Progenitor cell of endocrine pancreas (in vitro differentiated cells): ENCODE data around the gene RUNX1. TPM values are rescaled to one million over a fixed set of nuclear protein-coding genes. Genes with fewer than 3 reads are reported as not detected.
A peak's percentile ranks its signal among the peaks of the same experiment; 100 is the strongest.

Experiments used
- DNase-seq: peaks from one replicate; pipeline ENCODE4 v3.0.0; 2021; ENCODE audit warnings: low spot score; ENCODE audit not compliant: unreplicated experiment
- H3K27ac Mint-ChIP-seq: 2 replicates; pipeline ENCODE4 v1.8.0; 2021; ENCODE audit warnings: mild to moderate bottlenecking, moderate library complexity, mixed read lengths
- H3K27me3 Mint-ChIP-seq: 2 replicates; pipeline ENCODE4 v1.8.0; 2021; ENCODE audit warnings: mixed read lengths
- H3K36me3 Mint-ChIP-seq: 2 replicates; pipeline ENCODE4 v1.8.0; 2022; ENCODE audit warnings: mixed read lengths; ENCODE audit not compliant: insufficient read depth
- H3K4me1 Mint-ChIP-seq: 2 replicates; pipeline ENCODE4 v1.8.0; 2021; ENCODE audit warnings: low read depth, mixed read lengths
- H3K4me3 Mint-ChIP-seq: 2 replicates; pipeline ENCODE4 v1.8.0; 2021; ENCODE audit warnings: low read depth, mild to moderate bottlenecking, moderate library complexity, mixed read lengths
- H3K9me3 Mint-ChIP-seq: 2 replicates; pipeline ENCODE4 v1.8.0; 2021; ENCODE audit warnings: low read depth, mixed read lengths
- total RNA-seq: library from RNA; stranded (reverse); gene quantifications from 2 replicates; pipeline ENCODE4 v1.2.1, GENCODE V29; 2021
- TF ChIP-seq, protein P1 (sequence below): fragments of 200-600 bp; sonication (generic); IDR thresholded peaks from one replicate; pipeline ENCODE4 v1.5.0; 2021; ENCODE audit warnings: antibody characterized with exemption, mild to moderate bottlenecking; ENCODE audit not compliant: unreplicated experiment

Gene RUNX1
- total RNA-seq, 1 donor from 2014 or later: 7.1 TPM

DNA sequence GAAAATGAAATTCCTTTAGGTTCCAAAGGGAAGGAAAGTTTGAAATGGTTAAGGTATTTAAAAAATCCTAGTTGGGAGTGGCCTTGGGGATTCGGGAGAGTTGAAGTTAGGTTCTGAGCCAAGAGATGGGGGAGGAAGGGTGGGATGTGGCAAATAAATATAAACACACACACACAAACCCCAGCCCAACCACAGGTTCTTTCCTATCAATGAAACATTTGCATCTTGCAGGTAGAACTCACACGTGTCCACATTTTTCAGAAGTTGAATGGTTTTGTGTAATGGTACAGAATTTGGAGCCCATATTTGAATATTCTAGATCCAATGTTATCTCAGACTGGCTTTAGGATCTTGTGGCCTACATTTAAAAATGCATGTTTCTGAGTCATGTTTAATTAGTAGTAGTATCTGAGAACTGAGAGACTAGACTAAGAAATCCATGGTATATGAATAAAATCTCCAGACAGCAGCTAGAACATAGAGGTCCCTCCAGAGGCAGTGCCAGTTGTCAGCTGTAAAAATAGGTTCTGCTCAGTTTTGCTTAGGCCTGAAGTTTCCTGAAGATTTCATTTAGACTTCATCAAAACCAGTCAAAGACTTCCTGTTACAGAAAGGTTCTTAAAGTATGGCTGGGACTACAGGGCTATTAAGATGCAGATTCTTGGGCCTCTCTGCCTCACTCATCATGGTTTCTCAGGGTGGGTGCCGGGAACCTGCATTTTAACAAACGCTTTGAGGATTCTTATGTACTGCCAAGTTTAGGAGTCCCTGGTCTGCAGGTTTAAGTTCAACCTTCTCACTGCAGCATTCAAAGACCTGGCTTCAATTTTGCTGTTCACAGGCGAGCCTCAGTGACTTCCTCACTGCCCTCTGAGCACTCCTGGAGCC, 21.3 kb downstream of the RUNX1 start:
- Mint-ChIP-seq H3K4me1 (peaks cover 16% of the 10 kb centered on the region), H3K27me3 (peaks cover 38% of the 10 kb centered on the region), H3K9me3 (no peaks in the 10 kb centered on the region), H3K4me3 (no peak overlapping the region), H3K36me3 (no peaks in the 10 kb centered on the region), H3K27ac (no peak overlapping the region)
- TF ChIP-seq, protein P1, sequence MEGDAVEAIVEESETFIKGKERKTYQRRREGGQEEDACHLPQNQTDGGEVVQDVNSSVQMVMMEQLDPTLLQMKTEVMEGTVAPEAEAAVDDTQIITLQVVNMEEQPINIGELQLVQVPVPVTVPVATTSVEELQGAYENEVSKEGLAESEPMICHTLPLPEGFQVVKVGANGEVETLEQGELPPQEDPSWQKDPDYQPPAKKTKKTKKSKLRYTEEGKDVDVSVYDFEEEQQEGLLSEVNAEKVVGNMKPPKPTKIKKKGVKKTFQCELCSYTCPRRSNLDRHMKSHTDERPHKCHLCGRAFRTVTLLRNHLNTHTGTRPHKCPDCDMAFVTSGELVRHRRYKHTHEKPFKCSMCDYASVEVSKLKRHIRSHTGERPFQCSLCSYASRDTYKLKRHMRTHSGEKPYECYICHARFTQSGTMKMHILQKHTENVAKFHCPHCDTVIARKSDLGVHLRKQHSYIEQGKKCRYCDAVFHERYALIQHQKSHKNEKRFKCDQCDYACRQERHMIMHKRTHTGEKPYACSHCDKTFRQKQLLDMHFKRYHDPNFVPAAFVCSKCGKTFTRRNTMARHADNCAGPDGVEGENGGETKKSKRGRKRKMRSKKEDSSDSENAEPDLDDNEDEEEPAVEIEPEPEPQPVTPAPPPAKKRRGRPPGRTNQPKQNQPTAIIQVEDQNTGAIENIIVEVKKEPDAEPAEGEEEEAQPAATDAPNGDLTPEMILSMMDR: no peak
- DNase-seq: no peak

- TF ChIP-seq, protein P1: no peak
- H3K9me3 Mint-ChIP-seq: no peaks in the 10 kb centered on the region
- H3K4me3 Mint-ChIP-seq: peak overlapping the region; percentile 68
- H3K36me3 Mint-ChIP-seq: no peaks in the 10 kb centered on the region
- H3K27me3 Mint-ChIP-seq: peaks cover 36% of the 10 kb centered on the region
- no peak overlapping the region for H3K27ac Mint-ChIP-seq
- DNase-seq: no peak
- H3K4me1 Mint-ChIP-seq: peaks cover 18% of the 10 kb centered on the region
These were observed 22.2 kb downstream of the RUNX1 start for GRCh38 chr21:35026617-35027562.

- Mint-ChIP-seq H3K27me3 (peaks cover 36% of the 10 kb centered on the region), H3K4me3 (no peak overlapping the region), H3K9me3 (no peaks in the 10 kb centered on the region), H3K27ac (no peak overlapping the region), H3K36me3 (no peaks in the 10 kb centered on the region), H3K4me1 (peaks cover 22% of the 10 kb centered on the region)
- no peak for DNase-seq
- TF ChIP-seq, protein P1: no peak
These were observed 23.0 kb downstream of the RUNX1 start for GRCh38 chr21:35026153-35026500.

- no peak for DNase-seq
- no peak overlapping the region for H3K4me3 Mint-ChIP-seq
- H3K9me3 Mint-ChIP-seq: no peaks in the 10 kb centered on the region
These were observed 23.6 kb downstream of the RUNX1 start for GRCh38 chr21:35025206-35026152.

More at GRCh38 chr21:35025206-35026152, 23.6 kb downstream of the RUNX1 start:
- TF ChIP-seq, protein P1: no peak
- H3K27me3 Mint-ChIP-seq: peaks cover 36% of the 10 kb centered on the region
- no peak overlapping the region for H3K27ac Mint-ChIP-seq
- H3K4me1 Mint-ChIP-seq: peaks cover 25% of the 10 kb centered on the region
- H3K36me3 Mint-ChIP-seq: no peaks in the 10 kb centered on the region
